A549 (cell line): ENCODE data around the gene FHL2.

Experiments used
- CTCF ChIP-seq: fragments of >200 bp; sonication (Bioruptor Twin); formaldehyde crosslinking; IDR thresholded peaks from 3 replicates; pipeline ENCODE4 v1.5.1; 2016
- MAX ChIP-seq: IDR thresholded peaks from 2 replicates; pipeline ENCODE4 v1.6.1; 2012
- NPAS2 ChIP-seq: fragments of 250-450 bp; sonication (Bioruptor Pico); IDR thresholded peaks from 2 replicates; pipeline ENCODE4 v1.8.0; 2022; ENCODE audit warnings: mild to moderate bottlenecking, moderate library complexity, borderline replicate concordance
- POLR2A ChIP-seq: IDR thresholded peaks from 2 replicates; pipeline ENCODE4 v1.6.1; 2012; ENCODE audit warnings: mild to moderate bottlenecking, low read length
- RFX5 ChIP-seq: fragments of 450-650 bp; IDR thresholded peaks from 2 replicates; pipeline ENCODE4 v1.7.1; 2014; ENCODE audit warnings: antibody characterized with exemption, mild to moderate bottlenecking, moderate library complexity
- TF ChIP-seq, protein P1 (sequence below): fragments of 200-600 bp; sonication (generic); IDR thresholded peaks from 2 replicates; pipeline ENCODE4 v1.6.1; 2016; ENCODE audit warnings: antibody characterized with exemption, mild to moderate bottlenecking, moderate library complexity
- TF ChIP-seq, protein P2 (sequence below): IDR thresholded peaks from 2 replicates; pipeline ENCODE4 v1.6.1; 2012; ENCODE audit warnings: low read depth, borderline replicate concordance

DNA sequence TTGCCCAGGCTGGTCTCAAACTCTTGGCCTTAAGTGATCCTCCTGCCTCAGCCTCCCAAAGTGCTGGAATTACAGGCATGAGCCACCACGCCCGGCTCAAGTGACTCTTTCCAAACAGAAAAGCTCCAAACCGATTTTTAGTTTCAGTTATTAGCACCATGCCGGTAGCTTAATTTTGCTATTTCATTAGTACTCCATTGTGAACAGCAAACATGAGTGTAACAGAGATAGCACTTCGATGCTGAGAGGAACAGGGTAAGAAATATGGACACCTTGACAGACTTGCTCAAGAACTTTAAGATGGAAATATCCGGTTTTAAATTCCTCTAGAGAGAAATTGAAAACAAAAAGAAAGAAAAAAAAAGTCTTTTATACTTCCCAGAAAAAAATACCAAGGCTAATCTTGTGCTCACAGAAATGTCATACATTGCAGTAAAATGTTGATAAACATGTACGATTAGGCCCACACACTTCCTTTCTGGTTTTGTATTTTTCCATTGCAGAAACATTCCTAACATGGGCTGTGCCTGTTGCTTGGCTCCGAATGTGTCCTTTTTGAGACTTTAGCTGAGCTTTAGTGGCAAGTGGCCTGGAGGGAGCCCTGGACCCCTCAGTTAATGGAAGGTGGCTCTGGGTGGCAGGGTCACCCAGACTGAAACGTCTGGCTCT, 18.3 kb downstream of the FHL2 start:
- TF ChIP-seq, protein P1, sequence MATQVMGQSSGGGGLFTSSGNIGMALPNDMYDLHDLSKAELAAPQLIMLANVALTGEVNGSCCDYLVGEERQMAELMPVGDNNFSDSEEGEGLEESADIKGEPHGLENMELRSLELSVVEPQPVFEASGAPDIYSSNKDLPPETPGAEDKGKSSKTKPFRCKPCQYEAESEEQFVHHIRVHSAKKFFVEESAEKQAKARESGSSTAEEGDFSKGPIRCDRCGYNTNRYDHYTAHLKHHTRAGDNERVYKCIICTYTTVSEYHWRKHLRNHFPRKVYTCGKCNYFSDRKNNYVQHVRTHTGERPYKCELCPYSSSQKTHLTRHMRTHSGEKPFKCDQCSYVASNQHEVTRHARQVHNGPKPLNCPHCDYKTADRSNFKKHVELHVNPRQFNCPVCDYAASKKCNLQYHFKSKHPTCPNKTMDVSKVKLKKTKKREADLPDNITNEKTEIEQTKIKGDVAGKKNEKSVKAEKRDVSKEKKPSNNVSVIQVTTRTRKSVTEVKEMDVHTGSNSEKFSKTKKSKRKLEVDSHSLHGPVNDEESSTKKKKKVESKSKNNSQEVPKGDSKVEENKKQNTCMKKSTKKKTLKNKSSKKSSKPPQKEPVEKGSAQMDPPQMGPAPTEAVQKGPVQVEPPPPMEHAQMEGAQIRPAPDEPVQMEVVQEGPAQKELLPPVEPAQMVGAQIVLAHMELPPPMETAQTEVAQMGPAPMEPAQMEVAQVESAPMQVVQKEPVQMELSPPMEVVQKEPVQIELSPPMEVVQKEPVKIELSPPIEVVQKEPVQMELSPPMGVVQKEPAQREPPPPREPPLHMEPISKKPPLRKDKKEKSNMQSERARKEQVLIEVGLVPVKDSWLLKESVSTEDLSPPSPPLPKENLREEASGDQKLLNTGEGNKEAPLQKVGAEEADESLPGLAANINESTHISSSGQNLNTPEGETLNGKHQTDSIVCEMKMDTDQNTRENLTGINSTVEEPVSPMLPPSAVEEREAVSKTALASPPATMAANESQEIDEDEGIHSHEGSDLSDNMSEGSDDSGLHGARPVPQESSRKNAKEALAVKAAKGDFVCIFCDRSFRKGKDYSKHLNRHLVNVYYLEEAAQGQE = no peak
- TF ChIP-seq, protein P2, sequence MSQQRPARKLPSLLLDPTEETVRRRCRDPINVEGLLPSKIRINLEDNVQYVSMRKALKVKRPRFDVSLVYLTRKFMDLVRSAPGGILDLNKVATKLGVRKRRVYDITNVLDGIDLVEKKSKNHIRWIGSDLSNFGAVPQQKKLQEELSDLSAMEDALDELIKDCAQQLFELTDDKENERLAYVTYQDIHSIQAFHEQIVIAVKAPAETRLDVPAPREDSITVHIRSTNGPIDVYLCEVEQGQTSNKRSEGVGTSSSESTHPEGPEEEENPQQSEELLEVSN = no peak
- no peak for TF ChIP-seq CTCF
- no peak for TF ChIP-seq RFX5
- no peak for TF ChIP-seq NPAS2 (CRISPR knock-in tag)
- TF ChIP-seq POLR2A = no peak
- TF ChIP-seq MAX = no peak
